ENCODE results near the gene TSEN15. TPM values are rescaled to one million over a fixed set of nuclear protein-coding genes. Genes with fewer than 3 reads are reported as not detected.

TSEN15 gene
- total and polyA plus RNA-seq, 9 of the 15 experiments (the other 6 are each of a cell fraction or from before 2014, with no cell fraction given) = 25.6 to 121 (median 91.3) TPM

- TF ChIP-seq GABPA (tag; conservative IDR thresholded peaks at IDR 0.05; ENCODE audit: low read depth) (no peak), SIX5 (IDR thresholded peaks at IDR 0.05; ENCODE audit: borderline replicate concordance in 1 of 2, insufficient read depth in 1 of 2, low read depth in 1 of 2, low read length in 2 of 2) (peak in 1 of 2 experiments; percentile 5; a peak in 1 of 4 replicates), EHMT2 (IDR thresholded peaks at IDR 0.05) (0 out of 2 replicates have a peak, but pooled peaks have one; percentile 18), MYNN (IDR thresholded peaks at IDR 0.05) (no peak), MYNN (CRISPR knock-in tag; IDR thresholded peaks at IDR 0.05) (no peak), KLF1 (tag; IDR thresholded peaks at IDR 0.05) (no peak), NBN (IDR thresholded peaks at IDR 0.05; ENCODE audit: low read depth) (no peak), ZNF124 (CRISPR knock-in tag; IDR thresholded peaks at IDR 0.05) (no peak), ZBTB43 (CRISPR knock-in tag; IDR thresholded peaks at IDR 0.05) (no peak), SLC30A9 (CRISPR knock-in tag; IDR thresholded peaks at IDR 0.05) (no peak), SUPT5H (IDR thresholded peaks at IDR 0.05) (no peak), IFI16 (CRISPR knock-in tag; IDR thresholded peaks at IDR 0.05) (no peak), SOX6 (IDR thresholded peaks at IDR 0.05) (0 out of 2 replicates have a peak, but pooled peaks have one; percentile 5), ETV1 (tag; conservative IDR thresholded peaks at IDR 0.05; ENCODE audit: low read depth) (no peak), RB1 (IDR thresholded peaks at IDR 0.05; ENCODE audit: low read depth) (no peak), SREBF2 (CRISPR knock-in tag; IDR thresholded peaks at IDR 0.05) (no peak), PRPF4 (IDR thresholded peaks at IDR 0.05; ENCODE audit: insufficient read depth, low read depth, low read length, poor library complexity, severe bottlenecking) (no peak), TAF7 (tag; IDR thresholded peaks at IDR 0.05) (no peak), PHF21A (IDR thresholded peaks at IDR 0.05; ENCODE audit: borderline replicate concordance, low read depth) (no peak), XRCC4 (IDR thresholded peaks at IDR 0.05; ENCODE audit: extremely low read depth, insufficient read depth, insufficient read length) (no peak), ZSCAN29 (IDR thresholded peaks at IDR 0.05) (no peak), POLR2AphosphoS5 (IDR thresholded peaks at IDR 0.05; ENCODE audit: control insufficient read depth, insufficient read depth, low read depth, low read length) (peak; percentile 12; the same call in 1 of the 2 replicates), TRIM28 (IDR thresholded peaks at IDR 0.05) (no peak), RBM17 (IDR thresholded peaks at IDR 0.05; ENCODE audit: borderline replicate concordance, low read depth, low read length) (no peak), ZNF146 (CRISPR knock-in tag; IDR thresholded peaks at IDR 0.05; ENCODE audit: unreplicated experiment) (no peak), SRSF3 (IDR thresholded peaks at IDR 0.05; ENCODE audit: insufficient read depth, low read length) (no peak), SREBF1 (IDR thresholded peaks at IDR 0.05; ENCODE audit: borderline replicate concordance, low read depth, low read length) (no peak), ZNF431 (CRISPR knock-in tag; IDR thresholded peaks at IDR 0.05) (no peak), ZBTB49 (CRISPR knock-in tag; IDR thresholded peaks at IDR 0.05; ENCODE audit: borderline replicate concordance) (no peak), LEF1 (IDR thresholded peaks at IDR 0.05) (no peak)
These were observed 18.6 kb upstream of the TSEN15 start (continued) for GRCh38 chr1:184032930-184033418.

Data from K562 (cell line).